H7 (cell line): ENCODE measurements around the gene CCRL2. TPM values are rescaled to one million over a fixed set of nuclear protein-coding genes. Genes with fewer than 3 reads are reported as not detected.
"Not testable (repeated sequence)": the region's sequence is repeated elsewhere in the genome, so short reads cannot be mapped to it uniquely, and the experiment has no call there.

ENCODE experiments used
- DNase-seq: peaks from one replicate; pipeline ENCODE4 v3.0.0; 2012
- H3K27me3 ChIP-seq: 2 replicates; pipeline ENCODE4 v1.6.0; 2011; ENCODE audit warnings: mild to moderate bottlenecking, low read length; ENCODE audit not compliant: control insufficient read depth, insufficient read depth
- H3K36me3 ChIP-seq: replicated peaks from 2 replicates; pipeline ENCODE4 v1.5.1; 2011; ENCODE audit warnings: low read length; ENCODE audit not compliant: control insufficient read depth, insufficient read depth
- H3K4me3 ChIP-seq: 2 replicates; pipeline ENCODE4 v1.5.1; 2011; ENCODE audit warnings: low read depth, mild to moderate bottlenecking, control low read depth, low read length, moderate library complexity; ENCODE audit not compliant: insufficient read depth
- total RNA-seq: library from RNA; depleted of rRNA; stranded (reverse); fragments of >200 nt; shearing (Covaris generic); gene quantifications from 2 replicates; pipeline ENCODE4 v1.2.3, GENCODE V29; 2014

Gene CCRL2
- total RNA-seq, 1 experiment from 2014 or later: not detected

DNA sequence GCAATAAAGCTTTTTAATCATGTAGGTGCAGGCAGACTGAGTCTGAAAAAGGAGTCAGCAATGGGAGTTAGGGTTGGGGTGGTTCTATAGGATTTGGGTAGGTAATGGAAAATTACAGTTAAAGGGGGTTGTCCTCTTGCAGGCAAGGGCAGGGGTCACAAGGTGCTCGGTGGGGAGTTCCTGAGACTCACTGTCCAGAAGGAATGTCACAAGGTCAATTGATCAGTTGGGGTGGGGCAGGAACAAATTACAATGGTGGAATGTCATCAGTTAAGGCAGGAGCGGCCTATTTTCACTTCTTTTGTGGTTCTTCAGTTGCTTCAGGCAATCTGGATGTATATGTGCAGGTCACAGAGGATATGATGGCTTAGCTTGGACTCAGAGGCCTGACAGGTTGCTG lies 14.0 kb upstream of the CCRL2 start:
- no peak for DNase-seq
- Histone ChIP-seq H3K27me3 (no peaks in the 10 kb centered on the region), H3K36me3 (no peaks in the 10 kb centered on the region), H3K4me3 (no peak overlapping the region)

DNA sequence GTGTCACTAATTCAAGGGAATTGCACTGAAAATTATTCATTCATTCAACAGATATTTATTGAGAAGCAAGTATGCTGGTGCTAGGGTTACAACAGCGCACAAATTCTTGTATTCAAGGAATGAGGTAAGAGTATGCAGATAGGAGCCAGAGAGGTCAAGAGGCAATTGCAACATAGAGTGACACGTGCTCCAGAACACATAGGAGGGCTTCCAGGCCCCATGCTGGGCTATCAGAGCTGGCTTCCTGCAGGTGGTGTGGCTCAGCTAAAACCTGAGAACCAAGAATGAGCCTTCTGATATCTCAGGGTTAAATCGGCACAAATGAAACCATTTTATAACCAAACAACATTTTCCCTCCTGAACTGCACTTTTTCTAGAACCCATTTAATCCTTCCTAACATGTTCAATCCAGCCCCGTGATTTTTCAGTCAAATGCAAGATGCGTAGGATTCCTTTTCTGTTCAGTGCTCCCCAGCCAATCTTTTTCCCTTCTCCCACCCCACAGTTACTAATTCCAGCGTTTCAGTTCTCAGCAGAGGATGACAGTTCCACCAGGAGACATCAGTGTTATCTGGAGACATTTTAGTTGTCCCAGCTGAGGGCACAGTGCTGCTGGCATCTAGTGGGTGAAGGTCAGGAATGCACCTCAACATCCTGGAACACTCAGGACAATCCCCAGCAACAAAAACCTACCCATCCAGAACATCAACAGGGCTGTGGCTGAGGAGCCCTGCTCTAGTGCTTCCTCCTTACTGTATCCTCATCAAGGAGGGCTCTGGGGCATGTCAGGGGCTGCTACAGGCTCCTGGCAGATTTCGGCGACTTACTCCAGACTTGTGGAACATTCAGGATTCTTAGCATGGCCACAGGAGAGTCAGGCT lies 13.3 kb upstream of the CCRL2 start:
- Histone ChIP-seq H3K4me3 (no peak overlapping the region), H3K36me3 (no peaks in the 10 kb centered on the region), H3K27me3 (no peaks in the 10 kb centered on the region)
- DNase-seq: no peak

DNA sequence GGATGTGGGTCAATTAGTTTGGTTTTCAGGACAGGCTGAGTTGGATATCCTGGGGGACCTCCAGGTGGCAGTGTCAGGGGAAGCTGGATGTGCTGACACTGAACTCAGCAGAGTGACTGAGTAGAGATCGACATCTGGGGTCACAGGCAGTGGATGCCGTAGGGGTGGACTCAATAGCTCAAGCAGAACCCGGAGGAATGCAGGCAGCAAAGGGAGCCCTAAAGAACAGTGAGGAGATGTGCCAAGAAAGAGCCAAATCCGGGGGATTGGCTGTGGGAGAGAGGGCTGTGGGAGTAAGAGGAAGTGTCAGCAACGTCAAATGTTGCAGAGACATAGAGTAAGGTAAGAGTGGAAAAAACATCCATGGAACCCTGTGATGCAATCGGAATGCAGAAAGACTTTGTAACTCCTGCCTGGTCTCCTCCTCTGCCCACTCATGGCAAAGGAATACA lies 11.8 kb upstream of the CCRL2 start:
- no peaks in the 10 kb centered on the region for H3K27me3 ChIP-seq
- no peak overlapping the region for H3K4me3 ChIP-seq
- DNase-seq: peak; percentile 44
- H3K36me3 ChIP-seq: no peaks in the 10 kb centered on the region

DNA sequence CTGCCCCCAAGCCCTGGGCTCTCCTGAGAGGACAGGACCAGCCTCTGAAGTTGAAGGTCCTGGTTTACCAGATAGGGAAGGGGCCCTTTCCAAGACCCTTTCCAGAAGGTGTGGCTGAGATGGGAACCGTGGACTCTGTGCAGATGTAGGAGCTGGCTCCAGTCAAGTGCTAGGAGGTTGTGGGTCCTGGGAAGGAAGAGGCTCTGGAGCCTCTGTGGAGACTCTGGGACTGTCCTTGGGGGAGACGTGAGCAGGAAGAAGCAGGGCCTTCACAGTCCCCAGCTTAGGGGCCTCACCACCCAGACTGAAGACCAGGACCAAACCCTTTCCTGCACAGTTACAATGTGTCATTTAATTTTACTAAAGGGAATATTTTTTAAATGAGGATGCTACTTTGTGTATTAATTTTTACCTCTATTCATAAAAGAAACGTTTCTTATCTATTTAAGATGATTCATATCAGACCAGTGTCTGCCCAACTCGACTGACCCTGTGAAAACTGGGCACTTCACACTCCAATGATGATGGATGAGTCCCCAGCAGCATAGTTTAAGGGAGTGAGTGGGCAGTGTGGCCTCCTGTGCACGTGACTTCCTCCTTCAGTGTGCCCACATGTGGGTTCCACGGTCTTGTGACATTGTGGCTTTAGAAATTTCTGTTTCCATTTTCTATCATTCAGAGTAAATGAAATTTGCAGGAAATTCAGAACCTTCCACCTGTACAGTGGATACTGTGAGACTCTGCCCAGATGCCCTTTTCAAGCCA lies 11.1 kb upstream of the CCRL2 start:
- Histone ChIP-seq H3K36me3 (no peaks in the 10 kb centered on the region), H3K27me3 (no peaks in the 10 kb centered on the region), H3K4me3 (no peak overlapping the region)
- DNase-seq: no peak

DNA sequence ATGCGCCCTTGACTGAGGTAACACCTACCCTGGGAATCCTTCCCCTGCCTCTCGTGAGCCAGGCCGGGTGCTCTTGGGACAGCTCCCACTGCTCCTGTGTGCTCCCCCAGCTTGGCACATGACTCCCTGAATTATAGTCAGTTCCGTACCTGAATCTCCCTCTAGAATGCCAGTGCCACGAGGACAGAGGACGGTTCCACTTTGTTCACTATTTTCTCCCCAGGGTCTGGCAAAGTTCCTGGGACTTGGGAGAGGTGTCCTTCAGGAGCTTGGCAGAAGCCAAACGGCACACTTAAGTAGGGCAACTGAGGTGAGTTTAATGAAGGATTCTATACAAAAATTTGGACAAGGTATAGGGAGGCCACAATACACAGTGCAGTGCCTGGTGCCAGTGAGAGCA lies 9.9 kb upstream of the CCRL2 start:
- Histone ChIP-seq H3K27me3 (no peaks in the 10 kb centered on the region), H3K36me3 (no peaks in the 10 kb centered on the region), H3K4me3 (no peak overlapping the region)
- no peak for DNase-seq

DNA sequence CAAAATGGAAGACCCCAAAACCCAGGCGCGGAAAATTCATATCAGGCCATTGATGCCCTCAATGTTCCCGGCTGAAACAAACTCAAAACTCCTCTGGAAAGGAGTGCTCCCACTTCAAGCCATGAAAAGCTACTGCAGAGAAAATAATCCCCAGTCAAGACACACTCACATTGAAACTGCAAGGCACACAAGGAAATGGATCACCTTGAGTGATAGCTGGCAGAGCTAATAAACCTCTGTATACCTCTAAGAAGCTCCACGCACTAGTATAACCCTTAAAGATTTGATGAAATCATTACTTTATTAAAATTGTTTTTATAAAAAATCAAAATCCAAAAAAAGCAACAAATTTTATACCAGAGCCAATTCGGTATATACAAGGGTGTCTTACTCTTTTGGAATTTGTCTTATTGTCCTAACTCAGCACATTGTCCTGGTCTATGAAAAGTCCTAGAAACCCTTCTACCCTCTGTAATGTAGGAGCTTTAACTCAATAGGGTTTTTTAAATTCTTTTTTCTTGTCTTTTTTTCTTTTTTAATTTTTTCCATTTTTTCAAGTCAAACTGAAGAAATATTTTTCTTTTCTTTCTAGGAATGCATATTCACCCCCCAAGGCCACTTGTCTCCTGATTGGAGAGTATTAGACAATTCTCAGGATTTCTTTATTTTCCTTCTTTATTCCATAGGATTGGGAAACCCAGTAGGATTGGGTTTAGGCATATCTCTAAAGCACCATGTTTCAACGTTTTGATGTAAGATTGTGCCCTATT lies 8.7 kb upstream of the CCRL2 start:
- H3K27me3 ChIP-seq: no peaks in the 10 kb centered on the region
- H3K4me3 ChIP-seq: no peak overlapping the region
- H3K36me3 ChIP-seq: no peaks in the 10 kb centered on the region
- DNase-seq: no peak

DNA sequence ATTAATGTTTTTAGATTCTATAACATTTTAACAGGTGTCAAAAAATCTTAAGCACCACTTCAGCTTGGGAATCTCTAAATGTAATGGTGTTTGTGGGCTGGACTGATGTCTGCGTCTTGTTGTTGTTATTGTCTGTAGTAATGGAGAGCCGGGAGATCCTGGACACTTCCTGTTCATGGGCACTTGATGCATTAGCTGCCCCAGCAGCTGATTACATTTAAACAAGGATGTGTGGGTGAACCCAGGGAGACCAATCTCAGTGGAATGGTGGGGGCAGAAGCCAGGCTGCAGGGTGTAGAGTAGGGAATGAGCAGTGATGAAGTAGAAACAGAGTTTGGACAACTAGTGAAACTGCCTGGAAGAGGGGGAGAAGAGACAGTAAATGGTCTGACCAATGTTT lies 8.0 kb upstream of the CCRL2 start:
- no peak for DNase-seq
- no peaks in the 10 kb centered on the region for H3K27me3 ChIP-seq
- H3K4me3 ChIP-seq: no peak overlapping the region
- no peaks in the 10 kb centered on the region for H3K36me3 ChIP-seq

DNA sequence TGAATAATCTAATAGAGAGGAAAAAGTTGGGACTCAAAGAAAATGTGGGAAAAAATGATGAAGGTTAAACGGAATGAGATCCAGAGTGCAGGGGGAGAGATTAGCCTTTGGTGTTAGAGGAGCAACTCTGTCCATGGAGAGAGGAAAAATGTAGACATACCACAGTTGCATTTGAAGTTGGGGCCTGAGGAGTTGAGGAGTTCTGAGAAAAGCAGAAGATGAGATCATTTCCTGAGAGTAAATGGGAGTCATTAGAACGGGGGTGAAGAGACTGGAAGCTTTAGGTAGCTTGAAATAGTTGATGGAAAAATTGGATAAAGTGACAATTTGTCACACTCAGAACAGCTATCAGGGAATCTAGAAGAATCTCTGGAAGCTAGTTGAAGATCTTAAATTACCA lies 7.5 kb upstream of the CCRL2 start:
- no peak for DNase-seq
- Histone ChIP-seq H3K4me3 (no peak overlapping the region), H3K27me3 (no peaks in the 10 kb centered on the region), H3K36me3 (no peaks in the 10 kb centered on the region)

DNA sequence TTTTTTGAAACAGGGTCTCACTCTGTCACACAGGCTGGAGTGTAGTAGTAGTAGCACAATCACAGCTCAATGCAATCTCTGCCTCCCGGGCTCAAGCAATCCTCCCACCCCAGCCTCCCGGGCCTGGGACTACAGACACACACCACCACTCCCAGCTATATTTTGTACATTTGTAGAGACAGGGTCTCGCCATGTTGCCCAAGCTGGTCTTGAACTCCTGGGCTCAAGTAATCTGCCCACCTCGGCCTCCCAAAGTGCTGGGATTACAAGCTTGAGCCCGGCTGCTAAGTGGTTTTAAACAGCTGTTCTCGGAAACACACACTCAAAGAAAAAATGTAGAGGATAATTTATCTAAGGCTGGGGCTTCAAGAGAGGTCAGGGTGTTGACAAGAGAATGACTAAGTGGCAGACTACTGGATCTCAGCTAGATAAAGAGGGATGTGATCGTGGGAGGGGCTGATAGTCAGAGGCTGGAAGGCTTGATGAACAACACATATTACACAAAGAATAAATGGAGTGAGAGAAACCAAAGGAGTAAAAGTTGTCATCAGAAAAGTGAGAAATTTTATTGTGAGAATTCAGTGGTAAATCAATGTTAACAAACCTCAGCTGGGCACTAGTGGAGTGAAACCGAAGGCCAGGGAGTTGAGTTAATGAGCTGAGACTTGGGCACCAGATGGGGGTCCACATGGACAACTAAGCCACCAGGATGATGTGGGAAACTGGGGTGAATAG lies 6.9 kb upstream of the CCRL2 start:
- no peaks in the 10 kb centered on the region for H3K27me3 ChIP-seq
- H3K4me3 ChIP-seq: no peak overlapping the region
- H3K36me3 ChIP-seq: no peaks in the 10 kb centered on the region
- no peak for DNase-seq

DNA sequence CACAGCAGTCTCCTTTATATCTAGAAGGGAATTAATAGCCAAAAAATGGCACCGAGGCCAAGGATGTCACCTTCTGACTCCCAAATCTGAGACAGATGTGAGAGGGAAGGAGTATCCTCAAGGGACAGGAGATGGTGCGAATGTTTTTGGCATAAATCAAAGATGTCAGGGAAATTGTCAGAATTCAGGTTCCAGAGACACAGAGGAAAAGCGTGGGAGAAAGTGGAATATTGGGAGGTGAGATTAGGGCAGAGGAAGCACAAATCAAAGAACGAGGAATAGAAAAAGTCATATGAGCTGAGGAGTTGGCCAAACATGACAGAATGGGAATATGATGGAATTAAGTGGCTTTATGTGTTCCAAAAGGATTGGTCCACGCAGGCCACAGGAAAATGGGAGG lies 6.2 kb upstream of the CCRL2 start:
- no peaks in the 10 kb centered on the region for H3K27me3 ChIP-seq
- no peak for DNase-seq
- H3K4me3 ChIP-seq: no peak overlapping the region
- no peaks in the 10 kb centered on the region for H3K36me3 ChIP-seq

DNA sequence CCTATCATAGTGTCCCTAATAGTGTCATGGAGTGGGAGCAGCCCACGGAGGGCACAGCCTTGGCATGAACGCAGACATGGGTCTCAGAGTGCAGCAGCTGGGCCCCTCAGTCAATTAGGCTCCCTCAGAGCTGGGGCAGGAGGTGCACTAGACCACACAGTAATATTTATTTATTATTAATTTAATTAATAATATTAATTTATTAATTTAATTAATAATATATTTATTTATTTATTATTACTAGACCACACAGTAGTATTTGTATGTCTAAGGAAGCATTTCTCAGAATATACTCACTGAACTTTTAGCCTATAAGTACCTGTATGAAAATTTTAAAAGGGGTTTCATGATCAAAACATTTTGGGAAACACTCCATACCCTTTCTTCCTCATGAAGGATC lies 5.5 kb upstream of the CCRL2 start:
- Histone ChIP-seq H3K36me3 (no peaks in the 10 kb centered on the region), H3K4me3 (no peak overlapping the region), H3K27me3 (no peaks in the 10 kb centered on the region)
- DNase-seq: no peak

DNA sequence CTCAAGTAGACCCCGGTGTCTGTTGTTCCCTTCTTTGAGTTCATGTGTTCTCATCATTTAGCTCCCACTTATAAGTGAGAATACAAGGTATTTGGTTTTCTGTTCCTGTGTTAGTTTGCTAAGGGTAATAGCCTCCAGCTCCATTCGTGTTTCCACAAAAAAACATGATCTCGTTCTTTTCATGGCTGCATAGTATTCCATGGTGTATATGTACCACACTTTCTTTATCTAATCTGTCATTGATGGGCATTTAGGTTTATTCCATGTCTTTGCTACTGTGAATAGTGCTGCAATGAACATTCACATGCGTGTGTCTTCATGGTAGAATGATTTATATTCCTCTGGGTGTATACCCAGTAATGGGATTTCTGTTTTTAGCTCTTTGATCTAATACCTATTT lies 4.2 kb upstream of the CCRL2 start:
- not testable (repeated sequence) for H3K4me3 ChIP-seq, H3K27me3 ChIP-seq, H3K36me3 ChIP-seq, DNase-seq

DNA sequence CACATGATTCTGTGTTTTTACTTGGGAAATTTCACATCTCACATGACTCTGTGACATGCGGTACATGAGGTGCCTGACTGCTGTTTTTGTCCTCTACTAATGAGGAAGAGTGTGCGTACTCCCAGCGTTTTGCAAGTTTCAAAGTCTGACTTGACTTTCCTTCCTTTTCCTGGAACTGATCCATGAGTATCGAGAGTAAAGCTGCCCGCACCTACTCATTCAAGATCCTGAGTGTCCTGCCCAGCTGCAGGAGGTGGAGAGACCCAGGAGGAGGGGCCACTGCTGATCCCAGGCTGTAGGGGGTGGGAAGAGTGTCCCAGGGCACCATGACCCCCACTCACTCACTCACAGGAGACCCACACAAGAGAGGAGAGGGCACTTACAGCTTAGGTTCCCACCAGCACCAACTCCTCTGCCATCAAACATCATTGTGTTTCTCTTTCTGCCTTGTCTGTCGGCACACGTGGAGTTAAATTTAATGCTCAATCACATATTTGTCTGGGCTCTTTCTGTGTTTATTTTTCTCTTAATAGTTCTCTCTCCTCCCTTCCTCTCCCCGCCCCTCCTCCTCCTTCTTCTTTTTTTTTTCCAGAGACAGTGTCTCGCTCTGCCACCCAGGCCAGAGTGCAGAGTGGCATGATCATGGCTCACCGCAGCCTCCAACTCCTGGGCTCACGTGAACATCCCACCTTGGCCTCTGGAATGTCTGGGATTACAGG lies 1.6 kb upstream of the CCRL2 start:
- no peak overlapping the region for H3K4me3 ChIP-seq
- no peak for DNase-seq
- no peaks in the 10 kb centered on the region for H3K27me3 ChIP-seq

DNA sequence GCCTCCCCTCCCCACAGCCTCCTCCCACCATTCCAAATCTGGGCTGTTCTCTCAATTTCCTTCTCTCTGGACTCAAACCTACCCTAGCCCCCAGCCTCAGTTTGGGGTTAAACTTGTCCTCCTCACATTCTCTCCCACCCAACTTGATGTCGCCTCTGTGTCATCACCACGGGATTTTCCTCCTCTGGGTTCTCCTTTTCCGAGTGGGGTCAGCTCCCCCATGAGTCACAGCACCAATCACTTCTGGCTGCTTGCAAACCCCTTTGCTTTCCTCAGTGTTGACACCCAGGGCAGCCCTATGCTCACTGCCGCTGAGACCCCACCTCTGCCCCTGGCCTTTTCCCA lies 644 bp upstream of the CCRL2 start:
- Histone ChIP-seq H3K36me3 (no peaks in the 10 kb centered on the region), H3K4me3 (no peak overlapping the region), H3K27me3 (no peaks in the 10 kb centered on the region)

More for the DNA sequence above, 1.6 kb upstream of the CCRL2 start:
- H3K36me3 ChIP-seq: no peaks in the 10 kb centered on the region

More for the DNA sequence above, 644 bp upstream of the CCRL2 start:
- no peak for DNase-seq
